HG03378 (cell line): Measurements from ENCODE around the gene NCF4.

Experiments used
- ATAC-seq: cut with Tn5 transposase; IDR thresholded peaks from one replicate; pipeline ENCODE4 v1.9.1; 2021; ENCODE audit warnings: mild to moderate bottlenecking, moderate library complexity; ENCODE audit not compliant: unreplicated experiment

The NCF4 gene

DNA sequence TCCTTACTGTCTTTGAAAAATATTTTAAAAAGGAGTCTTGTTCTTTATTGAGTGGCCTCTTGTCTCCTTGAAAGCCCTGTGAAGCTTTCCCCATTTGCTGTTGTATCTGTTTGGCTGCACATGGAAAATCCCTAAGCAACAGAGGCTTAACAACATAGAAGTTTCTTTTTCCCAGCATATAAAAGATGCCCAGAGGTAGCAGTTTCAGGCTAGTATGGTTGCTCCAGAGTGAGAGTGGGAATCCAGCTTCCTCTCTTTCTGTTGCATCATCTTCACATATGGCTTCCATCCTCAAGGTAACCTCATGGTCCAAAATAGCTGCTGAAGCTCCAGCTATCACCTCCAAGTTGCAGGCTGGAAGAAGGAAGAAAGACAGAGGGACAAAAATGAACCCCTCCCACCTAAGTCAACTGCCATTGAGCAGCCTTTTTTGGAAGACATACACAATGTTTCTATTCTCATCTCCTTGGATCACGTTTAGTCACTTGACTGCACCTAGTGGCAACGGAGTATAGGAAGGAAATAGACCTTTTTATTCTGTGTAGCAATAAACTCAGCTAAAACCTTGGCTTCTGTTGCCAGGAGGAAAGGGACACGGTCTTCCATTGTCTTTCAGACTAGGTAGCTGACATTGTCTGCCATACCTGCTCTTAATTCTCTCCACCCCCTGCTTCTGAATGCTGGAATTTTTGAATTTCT, 57.9 kb downstream of the NCF4 start:
- no peak for ATAC-seq

DNA sequence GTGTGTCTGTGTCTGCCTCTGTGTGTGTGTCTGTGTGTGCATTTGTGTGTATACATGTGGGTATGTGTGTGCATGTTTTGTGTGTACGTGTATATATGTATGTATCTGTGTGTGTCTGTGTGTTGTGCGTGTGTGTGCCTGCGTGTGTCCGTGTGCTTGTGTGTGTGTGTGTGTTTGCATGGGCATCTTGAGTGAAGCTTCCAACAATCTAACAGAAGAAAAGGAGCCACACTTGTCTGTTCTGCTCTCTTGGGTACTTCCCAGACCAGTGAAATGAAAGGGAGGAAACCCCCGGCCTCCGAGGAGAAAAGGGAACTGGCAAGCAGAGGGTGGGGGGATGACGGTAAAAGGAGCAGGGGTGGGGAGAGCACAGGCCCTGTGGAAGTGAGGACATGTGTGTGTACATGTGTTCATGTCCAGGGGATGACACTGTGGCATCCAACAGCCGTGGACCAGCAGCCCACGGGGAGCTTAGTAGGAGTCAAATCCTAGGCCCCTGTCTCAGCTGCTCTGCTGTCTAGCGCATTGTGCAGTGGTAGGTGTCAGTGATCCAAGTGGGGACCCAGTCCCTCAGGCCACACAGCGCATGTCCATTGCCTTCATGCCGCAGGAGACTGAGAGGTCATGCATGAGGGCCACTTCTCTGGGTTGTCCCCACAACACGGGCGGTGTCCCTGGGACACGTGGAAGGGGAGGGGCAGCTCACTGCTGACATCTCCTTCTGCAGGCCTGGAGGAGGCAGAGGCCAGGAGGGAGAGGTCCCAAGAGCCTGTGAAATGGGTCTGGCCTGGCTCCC, 60.7 kb downstream of the NCF4 start:
- no peak for ATAC-seq

- ATAC-seq: no peak
Observed at GRCh38 chr22:36922105-36922608, 61.4 kb downstream of the NCF4 start.

DNA sequence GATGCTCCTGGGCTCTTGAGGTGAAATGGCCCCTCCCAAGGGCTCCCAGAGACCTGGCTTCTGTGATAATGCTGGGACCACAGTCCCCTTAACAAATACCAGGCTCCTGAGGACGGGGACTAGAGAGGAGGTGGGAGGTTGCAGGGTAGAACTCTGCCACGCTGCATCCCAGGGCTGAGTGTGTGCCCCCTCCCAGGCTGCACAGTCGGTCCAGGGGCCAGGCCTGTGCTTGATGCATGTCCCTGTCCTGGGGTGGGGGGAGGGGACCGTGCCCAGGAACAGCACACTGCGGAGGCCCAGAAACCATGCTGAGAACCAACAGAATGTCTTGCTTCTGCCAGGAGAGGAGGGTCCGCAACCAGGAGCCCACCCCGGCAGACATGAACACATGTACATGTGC, 61.9 kb downstream of the NCF4 start:
- no peak for ATAC-seq

GRCh38 chr22:36923131-36923788, 62.5 kb downstream of the NCF4 start:
- ATAC-seq: no peak

- ATAC-seq: no peak
Observed at GRCh38 chr22:36924151-36924698, 63.4 kb downstream of the NCF4 start.

GRCh38 chr22:36925388-36926290, 64.8 kb downstream of the NCF4 start:
- no peak for ATAC-seq

DNA sequence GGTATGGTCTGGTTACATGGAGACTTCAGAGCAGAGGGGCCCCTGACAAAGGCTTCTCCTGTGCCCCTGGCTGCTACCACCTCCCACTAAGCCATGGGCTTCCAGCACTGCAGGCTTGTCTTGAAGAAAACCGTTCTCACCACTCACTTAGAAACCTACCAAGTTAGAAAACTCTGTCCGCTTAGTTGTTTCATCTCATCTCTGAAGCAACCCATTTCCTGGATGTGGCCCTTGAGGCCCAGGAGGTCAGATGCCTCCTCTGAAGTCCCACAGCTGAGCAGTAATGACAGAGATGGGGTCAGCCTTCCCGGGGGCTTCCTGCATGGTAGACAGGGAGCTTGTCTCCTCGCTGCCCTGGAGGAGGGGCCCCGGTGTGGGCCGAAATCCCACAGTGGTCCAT, 65.5 kb downstream of the NCF4 start:
- no peak for ATAC-seq

GRCh38 chr22:36926721-36927435, 66.1 kb downstream of the NCF4 start:
- ATAC-seq: no peak
